OCI-LY7 (cell line): Measurements from ENCODE around the gene RUVBL1. TPM values are rescaled to one million over a fixed set of nuclear protein-coding genes. Genes with fewer than 3 reads are reported as not detected.

Experiments
- BruUV-seq: library from RNA; stranded (reverse); fragments of 400-500 nt; replicated peaks from 2 replicates; lab custom pipeline; 2021; lab: Mats Ljungman, UMichigan
- CTCF ChIA-PET: fragments of 300-600 bp; sonication (Branson Sonifier 250); formaldehyde crosslinking; loops from one replicate; lab custom pipeline; 2022; ENCODE audit warnings: antibody characterized with exemption; ENCODE audit not compliant: unreplicated experiment; lab: Charles Lee
- POLR2A ChIA-PET: fragments of 300-600 bp; sonication (Branson Sonifier 250); formaldehyde crosslinking; loops from one replicate; lab custom pipeline; 2022; ENCODE audit warnings: antibody characterized with exemption; lab: Charles Lee
- DNase-seq: peaks from one replicate; pipeline ENCODE4 v3.0.0-alpha.2; 2015; ENCODE audit warnings: low spot score
- H2AFZ ChIP-seq: fragments of 200-600 bp; sonication (generic), shearing (Covaris generic); 2 replicates; pipeline ENCODE4 v1.6.1; 2014; ENCODE audit warnings: mild to moderate bottlenecking, antibody characterized with exemption, low read length, moderate library complexity
- H3K27ac ChIP-seq: fragments of 200-600 bp; sonication (generic); 2 replicates; pipeline ENCODE4 v1.5.1; 2014; ENCODE audit warnings: mixed run types, low read depth, mild to moderate bottlenecking, moderate library complexity, low read length, inconsistent platforms; ENCODE audit not compliant: poor library complexity, severe bottlenecking
- H3K36me3 ChIP-seq: fragments of 200-600 bp; sonication (generic); 2 replicates; pipeline ENCODE4 v1.6.1; 2014; ENCODE audit warnings: mild to moderate bottlenecking, antibody characterized with exemption, low read length, moderate library complexity, mixed read lengths; ENCODE audit not compliant: insufficient read depth
- H3K4me1 ChIP-seq: fragments of 200-600 bp; sonication (generic); 2 replicates; pipeline ENCODE4 v1.5.1; 2014; ENCODE audit warnings: mild to moderate bottlenecking, low read length; ENCODE audit not compliant: insufficient read depth, poor library complexity, severe bottlenecking
- H3K4me2 ChIP-seq: fragments of 200-600 bp; sonication (generic); 2 replicates; pipeline ENCODE4 v1.6.1; 2014; ENCODE audit warnings: mild to moderate bottlenecking, low read length
- H3K4me3 ChIP-seq: fragments of 200-600 bp; sonication (generic); 2 replicates; pipeline ENCODE4 v1.5.1; 2014; ENCODE audit warnings: mild to moderate bottlenecking, low read depth, low read length; ENCODE audit not compliant: poor library complexity, severe bottlenecking
- H3K79me2 ChIP-seq: fragments of 200-600 bp; sonication (generic); 2 replicates; pipeline ENCODE4 v1.6.1; 2016; ENCODE audit warnings: low read depth, mild to moderate bottlenecking, low read length, moderate library complexity, mixed read lengths; ENCODE audit not compliant: insufficient read depth
- H3K9me2 ChIP-seq: fragments of 200-600 bp; sonication (generic); 2 replicates; pipeline ENCODE4 v1.6.1; 2016; ENCODE audit warnings: mild to moderate bottlenecking, low read length, mixed read lengths; ENCODE audit not compliant: insufficient read depth
- H3K9me3 ChIP-seq: fragments of 200-600 bp; sonication (generic); 2 replicates; pipeline ENCODE4 v1.6.1; 2014; ENCODE audit warnings: mild to moderate bottlenecking, mixed run types, low read length, mixed read lengths
- H4K20me1 ChIP-seq: fragments of 200-600 bp; sonication (generic); 2 replicates; pipeline ENCODE4 v1.6.1; 2014; ENCODE audit warnings: mild to moderate bottlenecking, antibody characterized with exemption, low read length, moderate library complexity, mixed read lengths; ENCODE audit not compliant: insufficient read depth
- EZH2phosphoT487 ChIP-seq: fragments of 200-600 bp; sonication (generic); IDR thresholded peaks from 2 replicates; pipeline ENCODE4 v1.6.1; 2018; ENCODE audit warnings: low read depth, borderline replicate concordance, mild to moderate bottlenecking, mixed run types, antibody characterized with exemption, low read length, moderate library complexity, mixed read lengths
- intact Hi-C: fragments of 100-400 bp; cut with micrococcal nuclease; formaldehyde crosslinking; loops from one replicate; pipeline ENCODE4 v1.10.0; 2022; ENCODE audit not compliant: unreplicated experiment
- total RNA-seq, 2 experiments: library from RNA; depleted of rRNA in 1 of 2; stranded (reverse); fragments of >200 nt in 1 of 2; shearing (Covaris generic) in 1 of 2; gene quantifications; 2 replicates each; pipeline ENCODE4 v1.2.3, GENCODE V29; 2014 to 2022
- TF ChIP-seq, protein P1 (sequence below): fragments of 200-600 bp; sonication (generic); conservative IDR thresholded peaks from 2 replicates; pipeline ENCODE4 v1.5.1; 2014; ENCODE audit warnings: mild to moderate bottlenecking, antibody characterized with exemption, low read length, moderate library complexity, mixed read lengths

The RUVBL1 gene
- total RNA-seq, 2 experiments from 2014 or later, result 91.4 to 103 TPM

DNA sequence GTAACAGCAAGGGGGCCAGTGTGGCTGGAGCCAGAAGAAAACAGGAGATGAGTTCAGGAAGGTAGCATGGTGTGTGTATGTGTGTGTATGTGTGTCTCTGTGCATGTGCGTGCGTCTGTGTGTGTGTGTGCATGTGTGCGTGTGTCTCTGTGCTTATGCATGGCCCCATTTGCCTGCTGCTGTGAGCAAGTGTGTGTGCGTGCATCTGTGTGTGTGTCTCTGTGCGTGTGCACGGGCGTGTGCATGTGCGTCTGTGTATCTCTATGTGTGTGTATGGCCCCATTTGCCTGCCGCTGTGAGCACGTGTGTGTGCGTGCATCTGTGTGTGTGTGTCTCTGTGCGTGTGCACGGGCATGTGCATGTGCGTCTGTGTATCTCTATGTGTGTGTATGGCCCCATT is 22.6 kb upstream of the RUVBL1 start:
- Histone ChIP-seq H3K79me2 (no peaks in the 10 kb centered on the region), H3K4me1 (no peaks in the 10 kb centered on the region), H3K9me3 (no peaks in the 10 kb centered on the region), H3K36me3 (no peaks in the 10 kb centered on the region), H3K4me3 (no peak overlapping the region), H4K20me1 (no peaks in the 10 kb centered on the region), H3K9me2 (no peaks in the 10 kb centered on the region), H3K27ac (no peak overlapping the region), H2AFZ (no peak overlapping the region), H3K4me2 (no peak overlapping the region)
- TF ChIP-seq, protein P1, sequence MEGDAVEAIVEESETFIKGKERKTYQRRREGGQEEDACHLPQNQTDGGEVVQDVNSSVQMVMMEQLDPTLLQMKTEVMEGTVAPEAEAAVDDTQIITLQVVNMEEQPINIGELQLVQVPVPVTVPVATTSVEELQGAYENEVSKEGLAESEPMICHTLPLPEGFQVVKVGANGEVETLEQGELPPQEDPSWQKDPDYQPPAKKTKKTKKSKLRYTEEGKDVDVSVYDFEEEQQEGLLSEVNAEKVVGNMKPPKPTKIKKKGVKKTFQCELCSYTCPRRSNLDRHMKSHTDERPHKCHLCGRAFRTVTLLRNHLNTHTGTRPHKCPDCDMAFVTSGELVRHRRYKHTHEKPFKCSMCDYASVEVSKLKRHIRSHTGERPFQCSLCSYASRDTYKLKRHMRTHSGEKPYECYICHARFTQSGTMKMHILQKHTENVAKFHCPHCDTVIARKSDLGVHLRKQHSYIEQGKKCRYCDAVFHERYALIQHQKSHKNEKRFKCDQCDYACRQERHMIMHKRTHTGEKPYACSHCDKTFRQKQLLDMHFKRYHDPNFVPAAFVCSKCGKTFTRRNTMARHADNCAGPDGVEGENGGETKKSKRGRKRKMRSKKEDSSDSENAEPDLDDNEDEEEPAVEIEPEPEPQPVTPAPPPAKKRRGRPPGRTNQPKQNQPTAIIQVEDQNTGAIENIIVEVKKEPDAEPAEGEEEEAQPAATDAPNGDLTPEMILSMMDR, result no peak
- TF ChIP-seq EZH2phosphoT487, result no peak
- POLR2A ChIA-PET, result no interaction called here
- CTCF ChIA-PET, result no interaction called here
- no peak for DNase-seq
- BruUV-seq, result no TSS peak
- intact Hi-C loops, result no loop called here

DNA sequence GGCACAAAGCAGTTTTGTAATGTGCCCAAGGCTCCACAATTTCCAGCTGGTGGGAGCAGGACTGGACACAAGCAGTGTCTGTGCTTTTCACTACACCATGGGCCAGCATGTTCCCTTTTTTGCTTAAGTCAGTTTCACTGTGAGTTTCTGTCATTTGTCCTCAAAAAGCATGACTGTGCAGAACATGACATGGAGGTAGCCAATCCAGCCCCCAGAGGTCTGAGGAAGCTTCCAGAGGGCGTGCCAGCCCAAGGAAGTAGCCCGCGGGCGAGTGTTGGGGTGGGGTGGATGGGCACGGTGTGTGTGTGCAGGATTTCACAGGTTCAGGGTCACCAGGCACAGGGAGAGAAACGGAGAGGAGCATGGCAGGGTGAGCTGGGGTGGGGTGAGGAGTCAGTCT is 21.7 kb upstream of the RUVBL1 start:
- BruUV-seq, result no TSS peak
- H3K4me3 ChIP-seq, result no peak overlapping the region

More for the DNA sequence above, 21.7 kb upstream of the RUVBL1 start:
- no peak overlapping the region for H3K4me2 ChIP-seq
- no peak overlapping the region for H2AFZ ChIP-seq
- H3K27ac ChIP-seq, result no peak overlapping the region
- intact Hi-C loops, result no loop called here
- TF ChIP-seq, protein P1, result no peak
- no peak for TF ChIP-seq EZH2phosphoT487
- no peaks in the 10 kb centered on the region for H3K36me3 ChIP-seq
- no peaks in the 10 kb centered on the region for H4K20me1 ChIP-seq
- H3K9me2 ChIP-seq, result no peaks in the 10 kb centered on the region
- POLR2A ChIA-PET, result interaction anchor here (0.6 to 1.8 kb wide), 2 partner anchors 9 to 39 kb away, joined by 5 to 8 read pairs; partner anchors contain the start of gene EEFSEC
- H3K9me3 ChIP-seq, result no peaks in the 10 kb centered on the region
- CTCF ChIA-PET, result no interaction called here
- DNase-seq, result no peak
- no peaks in the 10 kb centered on the region for H3K4me1 ChIP-seq
- no peaks in the 10 kb centered on the region for H3K79me2 ChIP-seq
